ENCODE results near the gene KIF26B.

The KIF26B gene

GRCh38 chr1:245207056-245207638 lies 52.4 kb downstream of the KIF26B start:
- no peak for DNase-seq (ENCODE audit: low spot score)
- ChIA-PET POLR2A (ENCODE audit: low non-redundant PET) (no interaction called here), CTCF (no interaction called here)
- H3K27ac ChIP-seq, result no peak overlapping the region
- no peak for TF ChIP-seq CTCF (conservative IDR thresholded peaks at IDR 0.05; ENCODE audit: low read depth)

GRCh38 chr1:245207801-245208200 lies 53.0 kb downstream of the KIF26B start:
- no peak for DNase-seq (ENCODE audit: low spot score)
- POLR2A ChIA-PET (ENCODE audit: low non-redundant PET), result no interaction called here
- no peak for TF ChIP-seq CTCF (conservative IDR thresholded peaks at IDR 0.05; ENCODE audit: low read depth)
- CTCF ChIA-PET, result no interaction called here
- H3K27ac ChIP-seq, result no peak overlapping the region

GRCh38 chr1:245209658-245210435 lies 55.1 kb downstream of the KIF26B start:
- no peak for DNase-seq (ENCODE audit: low spot score)
- CTCF ChIA-PET, result interaction anchor here (0.5 to 0.6 kb wide), 2 partner anchors 29 to 853 kb away, joined by 3 read pairs; no protein-coding TSS in a partner anchor
- POLR2A ChIA-PET (ENCODE audit: low non-redundant PET), result no interaction called here
- no peak overlapping the region for H3K27ac ChIP-seq
- no peak for TF ChIP-seq CTCF (conservative IDR thresholded peaks at IDR 0.05; ENCODE audit: low read depth)

GRCh38 chr1:245211035-245211749 lies 56.4 kb downstream of the KIF26B start:
- ChIA-PET POLR2A (ENCODE audit: low non-redundant PET) (no interaction called here), CTCF (interaction anchor here (0.7 kb wide), 1 partner anchor 140 kb away, joined by 4 read pairs; no protein-coding TSS in a partner anchor)
- H3K27ac ChIP-seq, result no peak overlapping the region
- no peak for DNase-seq (ENCODE audit: low spot score)
- TF ChIP-seq CTCF (conservative IDR thresholded peaks at IDR 0.05; ENCODE audit: low read depth), result no peak

GRCh38 chr1:245211761-245212160 lies 57.0 kb downstream of the KIF26B start:
- CTCF ChIA-PET, result no interaction called here
- no peak for DNase-seq (ENCODE audit: low spot score)
- H3K27ac ChIP-seq, result no peak overlapping the region
- no peak for TF ChIP-seq CTCF (conservative IDR thresholded peaks at IDR 0.05; ENCODE audit: low read depth)
- POLR2A ChIA-PET (ENCODE audit: low non-redundant PET), result no interaction called here

- ChIA-PET POLR2A (ENCODE audit: low non-redundant PET) (no interaction called here), CTCF (no interaction called here)
- TF ChIP-seq CTCF (conservative IDR thresholded peaks at IDR 0.05; ENCODE audit: low read depth), result no peak
- no peak overlapping the region for H3K27ac ChIP-seq
- DNase-seq (ENCODE audit: low spot score), result no peak
Observed at GRCh38 chr1:245212221-245212710, 57.5 kb downstream of the KIF26B start.
